ENCODE results near the gene EDC4.

DNA sequence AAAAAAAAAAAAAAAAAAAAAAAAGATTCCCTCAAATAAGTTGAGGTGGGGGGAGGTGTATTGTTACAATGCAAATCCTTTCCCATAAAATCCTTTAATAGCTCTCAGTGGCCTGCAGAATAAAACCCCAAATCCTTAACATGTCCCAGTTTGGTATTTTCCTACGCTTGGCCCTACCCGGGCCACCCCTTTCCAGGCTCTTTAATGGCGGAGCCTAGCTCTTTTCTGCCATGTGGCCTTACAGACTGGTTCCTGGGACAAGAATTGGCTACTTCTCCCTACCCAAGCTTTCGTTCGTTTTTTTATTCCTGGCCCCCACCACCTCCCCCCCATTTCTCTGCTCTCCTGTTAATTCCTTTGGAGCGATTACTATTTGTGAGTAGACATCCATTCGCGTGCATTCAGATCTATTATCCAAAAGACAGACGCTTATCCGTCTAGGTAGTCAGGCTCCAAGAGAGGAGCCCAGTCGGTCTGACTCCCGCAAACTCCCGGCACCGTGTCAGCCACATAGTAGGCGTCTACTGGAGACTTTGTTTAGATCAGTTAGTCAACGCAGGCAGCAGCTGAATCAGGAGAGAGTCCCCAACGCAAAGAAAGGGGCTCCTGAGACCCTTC lies 31.5 kb upstream of the EDC4 start:
- TF ChIP-seq, protein P1, sequence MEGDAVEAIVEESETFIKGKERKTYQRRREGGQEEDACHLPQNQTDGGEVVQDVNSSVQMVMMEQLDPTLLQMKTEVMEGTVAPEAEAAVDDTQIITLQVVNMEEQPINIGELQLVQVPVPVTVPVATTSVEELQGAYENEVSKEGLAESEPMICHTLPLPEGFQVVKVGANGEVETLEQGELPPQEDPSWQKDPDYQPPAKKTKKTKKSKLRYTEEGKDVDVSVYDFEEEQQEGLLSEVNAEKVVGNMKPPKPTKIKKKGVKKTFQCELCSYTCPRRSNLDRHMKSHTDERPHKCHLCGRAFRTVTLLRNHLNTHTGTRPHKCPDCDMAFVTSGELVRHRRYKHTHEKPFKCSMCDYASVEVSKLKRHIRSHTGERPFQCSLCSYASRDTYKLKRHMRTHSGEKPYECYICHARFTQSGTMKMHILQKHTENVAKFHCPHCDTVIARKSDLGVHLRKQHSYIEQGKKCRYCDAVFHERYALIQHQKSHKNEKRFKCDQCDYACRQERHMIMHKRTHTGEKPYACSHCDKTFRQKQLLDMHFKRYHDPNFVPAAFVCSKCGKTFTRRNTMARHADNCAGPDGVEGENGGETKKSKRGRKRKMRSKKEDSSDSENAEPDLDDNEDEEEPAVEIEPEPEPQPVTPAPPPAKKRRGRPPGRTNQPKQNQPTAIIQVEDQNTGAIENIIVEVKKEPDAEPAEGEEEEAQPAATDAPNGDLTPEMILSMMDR (IDR thresholded peaks at IDR 0.05), result no peak
- TF ChIP-seq POLR2AphosphoS5 (IDR thresholded peaks at IDR 0.05), result no peak
- TF ChIP-seq POLR2A (IDR thresholded peaks at IDR 0.05), result no peak

All from gastroesophageal sphincter (tissue), 3 donors.